Measurements from ENCODE around the gene CFAP100. TPM values are rescaled to one million over a fixed set of nuclear protein-coding genes. Genes with fewer than 3 reads are reported as not detected.

Gene CFAP100
- total and polyA plus RNA-seq, 9 of the 15 experiments (the other 6 are each of a cell fraction or from before 2014, with no cell fraction given) = not detected

DNA sequence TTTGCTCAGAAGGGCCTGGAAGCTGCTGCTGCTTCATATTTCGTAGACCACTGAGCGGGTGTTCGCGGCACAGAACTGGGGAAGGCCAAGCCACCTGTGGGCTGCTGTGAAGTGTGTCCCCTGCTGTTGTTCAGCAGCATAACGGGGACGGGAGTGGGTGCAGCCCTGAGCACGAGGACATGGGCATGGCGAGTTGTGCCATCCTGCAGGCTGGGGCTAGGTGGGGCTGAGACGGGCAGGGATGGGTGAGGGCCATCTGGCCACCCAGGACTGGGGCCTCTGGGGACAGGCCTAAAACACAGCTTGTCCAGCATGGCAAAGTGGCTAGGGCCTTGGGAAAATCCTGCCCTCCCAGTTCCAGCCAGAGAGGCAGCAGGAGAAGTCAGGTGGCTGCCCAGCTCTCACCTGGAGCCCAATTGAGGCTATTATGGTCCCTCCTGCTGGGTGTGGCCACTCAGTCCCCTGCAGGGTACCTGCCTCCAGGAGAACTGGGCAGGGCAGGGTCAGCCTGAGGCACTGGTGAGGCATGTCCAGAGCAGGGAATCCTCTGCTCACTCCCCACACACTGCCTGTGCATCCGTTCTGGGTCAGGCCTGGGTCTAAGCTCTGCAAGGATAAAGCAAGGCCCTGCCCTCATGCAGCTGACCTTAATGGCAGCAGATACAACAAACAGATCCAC is 29.5 kb downstream of the CFAP100 start:
- POLR2A ChIA-PET = interaction anchor here (0.6 kb wide), 1 partner anchor 239 kb away, joined by 3 read pairs; no protein-coding TSS in a partner anchor
- WGBS (ENCODE audit: insufficient coverage, low coverage, missing lambda C conversion rate) = 23% methylated on average over 6 of the region's 10 CpGs
- H3K36me3 ChIP-seq (ENCODE audit: control insufficient read depth, insufficient read depth, low read length) = no peaks in the 10 kb centered on the region
- FAIRE-seq (no peak), DNase-seq (ENCODE audit: extremely low read depth in 1 of 4, low spot score in 3 of 4) (no peak), ATAC-seq (no peak)
- H2AFZ ChIP-seq (ENCODE audit: low read depth, low read length) = no peak overlapping the region
- no peaks in the 10 kb centered on the region for H3K9me1 ChIP-seq (ENCODE audit: control insufficient read depth, insufficient read depth, low read length)
- TF ChIP-seq GTF2A2 (tag; IDR thresholded peaks at IDR 0.05) (no peak), U2AF2 (optimal IDR thresholded peaks at IDR 0.05; ENCODE audit: low read depth, low read length) (no peak), KLF16 (IDR thresholded peaks at IDR 0.05) (no peak)
- no peak overlapping the region for H3K27ac ChIP-seq (ENCODE audit: extremely low read depth, low read depth, low read length)
- in situ Hi-C loops (cut with MboI) (no loop called here), intact Hi-C loops (cut with micrococcal nuclease) (no loop called here)
- CTCF ChIA-PET (ENCODE audit: low intra/inter-chr PET ratio) = no interaction called here
- H3K9ac ChIP-seq (ENCODE audit: insufficient read depth in 1 of 2, low read depth in 2 of 2, low read length in 2 of 2) = no peak overlapping the region
- H3K79me2 ChIP-seq (ENCODE audit: control insufficient read depth, insufficient read depth, low read length) = no peaks in the 10 kb centered on the region
- H3K27me3 ChIP-seq (ENCODE audit: control insufficient read depth in 2 of 2, insufficient read depth in 2 of 2, low read length in 2 of 2) = no peaks in the 10 kb centered on the region
- BruUV-seq (replicated peaks) = no TSS peak
- H3K4me1 ChIP-seq (replicated peaks in 1 of 2; ENCODE audit: control insufficient read depth in 2 of 2, insufficient read depth in 2 of 2, low read length in 2 of 2) = peaks cover 0 to 6% of the 10 kb centered on the region in 2 experiments; a peak in 3 of 5 replicates
- H4K20me1 ChIP-seq (replicated peaks; ENCODE audit: control insufficient read depth, insufficient read depth, low read length) = no peaks in the 10 kb centered on the region
- no peak overlapping the region for H3K4me3 ChIP-seq
- H3K9me3 ChIP-seq (replicated peaks; ENCODE audit: control insufficient read depth, insufficient read depth, low read depth, low read length) = no peaks in the 10 kb centered on the region
- H3K4me2 ChIP-seq (ENCODE audit: insufficient read depth, low read length) = no peak overlapping the region

DNA sequence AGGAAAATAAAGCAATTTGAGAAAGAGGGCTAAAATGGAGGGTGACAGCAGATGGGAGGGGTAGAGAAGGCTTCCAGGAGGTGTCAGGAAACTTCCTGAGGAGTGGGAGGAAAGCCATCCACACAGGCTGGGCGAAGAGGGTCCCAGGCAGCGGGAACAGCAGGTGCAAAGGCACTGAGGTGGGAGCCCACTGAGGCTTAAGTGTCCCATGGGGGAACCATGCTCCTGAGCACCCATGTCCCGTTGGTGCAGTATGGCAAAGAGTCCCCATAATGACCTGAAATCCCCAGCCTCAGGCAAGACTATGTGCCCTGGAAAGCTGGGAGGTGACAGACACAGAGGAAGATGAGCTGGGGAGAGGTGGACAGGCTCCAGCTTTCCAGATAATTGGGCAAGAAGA is 30.0 kb downstream of the CFAP100 start:
- H2AFZ ChIP-seq (ENCODE audit: low read depth, low read length) = no peak overlapping the region
- no TSS peak for BruUV-seq (replicated peaks)
- no peaks in the 10 kb centered on the region for H4K20me1 ChIP-seq (replicated peaks; ENCODE audit: control insufficient read depth, insufficient read depth, low read length)
- no peaks in the 10 kb centered on the region for H3K9me1 ChIP-seq (ENCODE audit: control insufficient read depth, insufficient read depth, low read length)
- ATAC-seq (no peak), DNase-seq (ENCODE audit: extremely low read depth in 1 of 4, low spot score in 3 of 4) (no peak), FAIRE-seq (no peak)
- H3K9ac ChIP-seq (ENCODE audit: insufficient read depth in 1 of 2, low read depth in 2 of 2, low read length in 2 of 2) = no peak overlapping the region
- H3K79me2 ChIP-seq (ENCODE audit: control insufficient read depth, insufficient read depth, low read length) = no peaks in the 10 kb centered on the region
- in situ Hi-C loops (cut with MboI) (no loop called here), intact Hi-C loops (cut with micrococcal nuclease) (no loop called here)
- WGBS (ENCODE audit: insufficient coverage, low coverage, missing lambda C conversion rate) = 0% methylated on average over 3 of the region's 3 CpGs
- H3K9me3 ChIP-seq (replicated peaks; ENCODE audit: control insufficient read depth, insufficient read depth, low read depth, low read length) = no peaks in the 10 kb centered on the region
- H3K36me3 ChIP-seq (ENCODE audit: control insufficient read depth, insufficient read depth, low read length) = no peaks in the 10 kb centered on the region
- TF ChIP-seq, protein P1, sequence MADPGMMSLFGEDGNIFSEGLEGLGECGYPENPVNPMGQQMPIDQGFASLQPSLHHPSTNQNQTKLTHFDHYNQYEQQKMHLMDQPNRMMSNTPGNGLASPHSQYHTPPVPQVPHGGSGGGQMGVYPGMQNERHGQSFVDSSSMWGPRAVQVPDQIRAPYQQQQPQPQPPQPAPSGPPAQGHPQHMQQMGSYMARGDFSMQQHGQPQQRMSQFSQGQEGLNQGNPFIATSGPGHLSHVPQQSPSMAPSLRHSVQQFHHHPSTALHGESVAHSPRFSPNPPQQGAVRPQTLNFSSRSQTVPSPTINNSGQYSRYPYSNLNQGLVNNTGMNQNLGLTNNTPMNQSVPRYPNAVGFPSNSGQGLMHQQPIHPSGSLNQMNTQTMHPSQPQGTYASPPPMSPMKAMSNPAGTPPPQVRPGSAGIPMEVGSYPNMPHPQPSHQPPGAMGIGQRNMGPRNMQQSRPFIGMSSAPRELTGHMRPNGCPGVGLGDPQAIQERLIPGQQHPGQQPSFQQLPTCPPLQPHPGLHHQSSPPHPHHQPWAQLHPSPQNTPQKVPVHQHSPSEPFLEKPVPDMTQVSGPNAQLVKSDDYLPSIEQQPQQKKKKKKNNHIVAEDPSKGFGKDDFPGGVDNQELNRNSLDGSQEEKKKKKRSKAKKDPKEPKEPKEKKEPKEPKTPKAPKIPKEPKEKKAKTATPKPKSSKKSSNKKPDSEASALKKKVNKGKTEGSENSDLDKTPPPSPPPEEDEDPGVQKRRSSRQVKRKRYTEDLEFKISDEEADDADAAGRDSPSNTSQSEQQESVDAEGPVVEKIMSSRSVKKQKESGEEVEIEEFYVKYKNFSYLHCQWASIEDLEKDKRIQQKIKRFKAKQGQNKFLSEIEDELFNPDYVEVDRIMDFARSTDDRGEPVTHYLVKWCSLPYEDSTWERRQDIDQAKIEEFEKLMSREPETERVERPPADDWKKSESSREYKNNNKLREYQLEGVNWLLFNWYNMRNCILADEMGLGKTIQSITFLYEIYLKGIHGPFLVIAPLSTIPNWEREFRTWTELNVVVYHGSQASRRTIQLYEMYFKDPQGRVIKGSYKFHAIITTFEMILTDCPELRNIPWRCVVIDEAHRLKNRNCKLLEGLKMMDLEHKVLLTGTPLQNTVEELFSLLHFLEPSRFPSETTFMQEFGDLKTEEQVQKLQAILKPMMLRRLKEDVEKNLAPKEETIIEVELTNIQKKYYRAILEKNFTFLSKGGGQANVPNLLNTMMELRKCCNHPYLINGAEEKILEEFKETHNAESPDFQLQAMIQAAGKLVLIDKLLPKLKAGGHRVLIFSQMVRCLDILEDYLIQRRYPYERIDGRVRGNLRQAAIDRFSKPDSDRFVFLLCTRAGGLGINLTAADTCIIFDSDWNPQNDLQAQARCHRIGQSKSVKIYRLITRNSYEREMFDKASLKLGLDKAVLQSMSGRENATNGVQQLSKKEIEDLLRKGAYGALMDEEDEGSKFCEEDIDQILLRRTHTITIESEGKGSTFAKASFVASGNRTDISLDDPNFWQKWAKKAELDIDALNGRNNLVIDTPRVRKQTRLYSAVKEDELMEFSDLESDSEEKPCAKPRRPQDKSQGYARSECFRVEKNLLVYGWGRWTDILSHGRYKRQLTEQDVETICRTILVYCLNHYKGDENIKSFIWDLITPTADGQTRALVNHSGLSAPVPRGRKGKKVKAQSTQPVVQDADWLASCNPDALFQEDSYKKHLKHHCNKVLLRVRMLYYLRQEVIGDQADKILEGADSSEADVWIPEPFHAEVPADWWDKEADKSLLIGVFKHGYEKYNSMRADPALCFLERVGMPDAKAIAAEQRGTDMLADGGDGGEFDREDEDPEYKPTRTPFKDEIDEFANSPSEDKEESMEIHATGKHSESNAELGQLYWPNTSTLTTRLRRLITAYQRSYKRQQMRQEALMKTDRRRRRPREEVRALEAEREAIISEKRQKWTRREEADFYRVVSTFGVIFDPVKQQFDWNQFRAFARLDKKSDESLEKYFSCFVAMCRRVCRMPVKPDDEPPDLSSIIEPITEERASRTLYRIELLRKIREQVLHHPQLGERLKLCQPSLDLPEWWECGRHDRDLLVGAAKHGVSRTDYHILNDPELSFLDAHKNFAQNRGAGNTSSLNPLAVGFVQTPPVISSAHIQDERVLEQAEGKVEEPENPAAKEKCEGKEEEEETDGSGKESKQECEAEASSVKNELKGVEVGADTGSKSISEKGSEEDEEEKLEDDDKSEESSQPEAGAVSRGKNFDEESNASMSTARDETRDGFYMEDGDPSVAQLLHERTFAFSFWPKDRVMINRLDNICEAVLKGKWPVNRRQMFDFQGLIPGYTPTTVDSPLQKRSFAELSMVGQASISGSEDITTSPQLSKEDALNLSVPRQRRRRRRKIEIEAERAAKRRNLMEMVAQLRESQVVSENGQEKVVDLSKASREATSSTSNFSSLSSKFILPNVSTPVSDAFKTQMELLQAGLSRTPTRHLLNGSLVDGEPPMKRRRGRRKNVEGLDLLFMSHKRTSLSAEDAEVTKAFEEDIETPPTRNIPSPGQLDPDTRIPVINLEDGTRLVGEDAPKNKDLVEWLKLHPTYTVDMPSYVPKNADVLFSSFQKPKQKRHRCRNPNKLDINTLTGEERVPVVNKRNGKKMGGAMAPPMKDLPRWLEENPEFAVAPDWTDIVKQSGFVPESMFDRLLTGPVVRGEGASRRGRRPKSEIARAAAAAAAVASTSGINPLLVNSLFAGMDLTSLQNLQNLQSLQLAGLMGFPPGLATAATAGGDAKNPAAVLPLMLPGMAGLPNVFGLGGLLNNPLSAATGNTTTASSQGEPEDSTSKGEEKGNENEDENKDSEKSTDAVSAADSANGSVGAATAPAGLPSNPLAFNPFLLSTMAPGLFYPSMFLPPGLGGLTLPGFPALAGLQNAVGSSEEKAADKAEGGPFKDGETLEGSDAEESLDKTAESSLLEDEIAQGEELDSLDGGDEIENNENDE (IDR thresholded peaks at IDR 0.05; ENCODE audit: low read depth, low read length) = no peak
- H3K4me2 ChIP-seq (ENCODE audit: insufficient read depth, low read length) = no peak overlapping the region
- peaks cover 0 to 4% of the 10 kb centered on the region in 2 experiments; a peak in 3 of 5 replicates for H3K4me1 ChIP-seq (replicated peaks in 1 of 2; ENCODE audit: control insufficient read depth in 2 of 2, insufficient read depth in 2 of 2, low read length in 2 of 2)
- H3K27me3 ChIP-seq (ENCODE audit: control insufficient read depth in 2 of 2, insufficient read depth in 2 of 2, low read length in 2 of 2) = no peaks in the 10 kb centered on the region
- no peak overlapping the region for H3K27ac ChIP-seq (ENCODE audit: extremely low read depth, low read depth, low read length)
- ChIA-PET POLR2A (no interaction called here), CTCF (ENCODE audit: low intra/inter-chr PET ratio) (no interaction called here)
- no peak overlapping the region for H3K4me3 ChIP-seq

All from K562 (cell line).